ENCODE data around the gene ALDH5A1.

The ALDH5A1 gene

DNA sequence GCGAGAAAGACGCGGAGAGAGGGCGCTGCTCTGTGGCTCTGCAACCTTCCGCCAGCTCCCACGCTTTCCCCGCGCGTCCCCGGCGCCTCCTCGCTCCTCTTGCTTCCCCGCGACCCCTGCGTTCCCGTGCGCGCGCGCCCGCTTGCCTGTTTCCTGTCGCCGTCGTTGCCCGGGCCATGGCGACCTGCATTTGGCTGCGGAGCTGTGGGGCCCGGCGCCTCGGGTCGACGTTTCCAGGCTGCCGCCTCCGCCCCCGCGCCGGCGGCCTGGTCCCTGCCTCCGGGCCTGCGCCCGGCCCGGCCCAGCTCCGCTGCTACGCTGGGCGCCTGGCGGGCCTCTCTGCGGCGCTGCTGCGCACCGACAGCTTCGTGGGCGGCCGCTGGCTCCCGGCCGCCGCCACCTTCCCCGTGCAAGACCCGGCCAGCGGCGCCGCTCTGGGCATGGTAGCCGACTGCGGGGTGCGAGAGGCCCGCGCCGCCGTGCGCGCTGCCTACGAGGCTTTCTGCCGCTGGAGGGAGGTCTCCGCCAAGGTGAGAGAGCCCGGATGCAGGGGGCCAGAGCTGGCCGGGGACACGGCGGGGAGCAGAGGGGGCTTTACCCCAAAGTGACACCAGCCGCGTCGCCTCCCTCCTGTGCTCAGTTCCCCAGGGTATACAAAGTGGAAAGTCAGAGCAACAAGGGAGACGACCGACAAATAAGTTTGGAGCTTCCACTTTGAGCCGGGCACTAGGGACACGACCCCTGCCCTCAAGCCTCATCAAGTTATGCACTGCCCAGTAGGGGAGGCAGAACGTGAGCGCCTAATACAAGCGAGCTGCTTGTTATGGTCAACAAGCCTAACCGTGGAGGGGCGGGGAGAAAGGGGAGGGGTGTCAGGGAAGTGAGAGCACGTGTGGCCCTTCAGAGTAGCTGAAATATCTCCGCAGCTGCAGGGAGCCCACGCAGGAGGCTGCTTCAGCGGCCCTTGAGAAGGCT lies at the start of gene ALDH5A1:
Gene ALDH5A1, plus strand, starts transcription at position 149 of the 975 bp plus-strand sequence. Its CDS starts 28 bp downstream, at position 177.
- peak; percentile 85 for DNase-seq

DNA sequence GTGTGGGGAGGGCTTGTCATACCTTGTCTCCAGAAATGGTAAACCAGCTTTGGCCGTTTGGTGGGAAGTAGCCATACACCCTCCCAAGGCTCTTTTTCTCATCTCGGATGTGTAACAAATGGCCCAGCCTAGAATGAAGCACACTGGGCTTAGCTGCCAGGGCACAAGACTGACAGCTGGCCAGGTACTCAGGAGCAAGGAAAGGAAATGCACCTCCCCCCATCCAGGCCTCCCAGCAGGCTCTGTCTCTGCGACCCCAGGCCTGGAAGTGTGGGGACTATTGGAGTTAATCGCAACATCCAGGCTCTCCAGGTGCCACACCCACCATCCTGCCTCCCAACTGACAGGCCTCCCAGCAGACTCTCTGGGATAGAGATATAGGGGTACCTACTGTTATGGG lies 49.1 kb upstream of the ALDH5A1 start:
- no peak for DNase-seq

DNA sequence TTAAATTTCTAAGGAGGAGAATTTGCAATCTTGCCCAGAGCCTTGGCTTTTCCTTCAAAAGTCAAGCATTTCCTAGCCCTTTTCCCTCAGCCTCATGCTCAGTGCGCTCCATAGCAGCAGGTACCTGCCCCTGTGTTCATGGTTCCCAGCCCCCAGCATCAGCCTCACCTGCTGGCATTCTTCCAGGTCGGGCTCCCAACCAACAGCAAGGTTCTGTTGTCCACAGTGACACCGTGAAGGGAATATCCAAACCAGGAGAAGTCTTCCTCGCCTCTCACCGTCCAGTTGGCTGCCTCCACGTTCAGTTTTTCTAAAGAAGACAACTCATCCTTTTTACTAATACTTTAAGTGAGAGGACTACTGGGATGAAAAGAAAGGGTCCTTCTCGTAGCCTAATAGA lies 48.1 kb upstream of the ALDH5A1 start:
- no peak for DNase-seq

DNA sequence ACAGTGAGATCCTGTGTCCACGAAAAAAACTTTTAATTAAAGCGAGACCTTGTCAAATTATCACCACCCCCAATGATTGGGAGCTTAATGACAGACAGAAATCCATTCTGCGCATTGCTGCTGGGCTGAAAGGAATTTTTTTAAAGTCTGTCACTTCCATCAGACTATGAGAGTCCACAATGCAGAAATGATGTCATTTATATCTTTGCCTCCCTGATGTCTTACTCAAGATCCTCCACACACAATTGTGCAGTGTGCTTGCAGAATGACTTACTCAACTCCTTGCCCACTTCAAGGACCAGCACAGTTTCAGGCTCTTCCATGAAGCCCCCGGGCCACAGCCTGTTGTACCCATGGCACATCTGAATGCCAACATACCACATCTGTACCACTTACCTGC lies 46.4 kb upstream of the ALDH5A1 start:
- no peak for DNase-seq

DNA sequence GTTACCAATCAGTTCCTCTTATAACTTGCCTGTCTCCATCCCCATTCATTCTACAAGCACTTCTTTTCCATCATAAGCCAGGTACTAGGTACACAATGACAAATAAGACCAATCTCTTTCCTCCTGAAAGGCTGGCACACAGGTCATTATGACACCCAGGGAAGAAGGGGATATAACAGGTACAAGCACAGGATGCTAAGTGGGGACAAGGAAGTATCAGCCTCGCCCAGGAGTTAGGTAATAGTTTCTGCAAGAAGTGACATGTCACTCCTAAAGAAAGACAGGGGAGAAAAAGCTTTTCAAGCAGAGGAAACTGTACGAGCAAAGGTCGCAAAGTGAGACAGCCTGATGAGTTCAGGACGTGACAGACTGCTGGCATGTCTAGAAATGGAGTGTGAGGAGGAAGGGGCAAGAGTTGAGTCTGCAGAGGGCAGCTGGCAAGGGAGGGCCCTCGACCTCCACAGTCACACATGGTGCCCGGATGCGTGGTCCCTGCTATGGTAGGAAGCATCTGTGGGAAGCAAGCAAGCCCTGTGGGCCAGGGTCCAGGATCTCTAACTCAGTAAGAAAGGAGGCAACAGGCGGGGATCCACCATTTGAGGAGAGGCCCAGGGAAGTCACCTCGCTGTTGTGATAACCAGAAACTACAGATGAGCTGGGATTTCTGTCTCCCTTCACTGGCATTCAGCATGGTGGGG lies 45.8 kb upstream of the ALDH5A1 start:
- no peak for DNase-seq

DNA sequence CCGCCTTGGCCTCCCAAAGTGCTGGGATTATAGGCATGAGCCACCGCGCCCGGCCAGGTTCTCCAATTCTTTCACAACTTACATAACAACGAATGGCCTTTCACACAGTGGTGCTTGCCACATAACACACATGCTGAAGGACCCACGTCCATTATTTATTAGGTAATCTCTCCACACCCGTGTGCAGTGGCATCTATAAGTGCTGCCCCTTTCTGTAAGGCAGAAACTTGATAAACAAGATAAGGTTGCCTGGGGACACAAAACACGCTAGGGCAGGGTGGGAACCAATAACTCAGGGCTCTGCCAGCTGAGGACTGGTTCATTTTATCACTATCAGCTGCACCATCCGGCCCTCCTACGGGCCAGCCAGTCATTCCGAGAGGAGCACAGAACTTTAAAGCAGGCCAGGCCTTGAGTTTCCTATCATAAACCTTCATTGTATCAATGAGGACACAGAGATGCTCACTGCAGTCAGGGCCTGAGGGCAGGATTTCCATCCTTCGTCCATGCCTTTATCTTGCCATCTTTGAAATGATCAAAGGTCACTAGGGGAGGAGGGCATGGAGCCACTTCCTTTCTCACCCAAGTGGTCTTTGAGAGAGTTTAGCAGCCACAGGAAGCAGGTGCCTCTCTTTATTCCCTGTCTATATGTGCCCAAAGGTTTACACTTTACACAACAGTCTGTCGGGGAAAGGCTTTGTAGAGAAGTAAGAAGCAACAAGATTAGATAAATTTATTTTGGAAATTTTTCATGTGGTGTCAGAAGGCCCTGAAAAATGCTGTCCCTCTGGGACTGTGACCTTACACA lies 43.0 kb upstream of the ALDH5A1 start:
- DNase-seq = no peak

DNA sequence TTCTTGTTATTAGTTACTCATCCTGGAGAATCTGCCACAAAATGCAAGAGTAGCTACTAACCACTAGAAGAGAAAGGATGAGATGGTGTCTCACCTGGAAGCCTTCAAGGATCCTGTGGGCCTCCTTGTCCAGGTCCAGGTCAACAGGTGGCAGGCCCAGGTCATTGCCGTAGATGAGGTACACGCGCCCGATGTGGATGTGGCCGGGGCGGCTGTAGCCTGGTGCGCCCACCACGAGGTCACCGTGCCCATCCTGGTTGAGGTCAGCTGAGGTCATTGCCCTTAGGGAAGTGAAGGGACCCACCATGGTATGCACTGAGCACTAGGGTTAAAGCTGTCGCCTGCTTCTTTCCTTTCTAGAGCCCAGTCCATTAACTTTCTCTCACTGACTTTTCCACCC lies 40.8 kb upstream of the ALDH5A1 start:
- DNase-seq = no peak

DNA sequence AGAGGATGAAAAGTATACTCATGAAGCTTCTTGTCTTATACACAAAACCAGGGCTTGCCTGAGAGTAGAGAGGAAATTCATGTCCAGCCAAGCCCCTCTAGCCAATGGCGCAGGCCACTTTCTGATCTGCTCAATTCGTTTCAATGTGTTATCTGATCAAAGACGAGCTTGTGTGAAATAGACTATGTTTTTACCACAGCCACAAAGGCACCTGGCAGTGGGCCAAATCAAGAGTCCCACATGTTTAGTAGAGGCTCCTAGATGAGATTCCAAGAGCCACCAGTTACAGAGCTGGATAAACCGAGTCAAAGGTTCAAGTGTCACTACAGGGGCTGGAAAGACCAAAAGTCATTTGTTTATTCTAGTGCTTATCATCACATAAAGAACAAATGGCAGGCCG lies 40.3 kb upstream of the ALDH5A1 start:
- DNase-seq = no peak

DNA sequence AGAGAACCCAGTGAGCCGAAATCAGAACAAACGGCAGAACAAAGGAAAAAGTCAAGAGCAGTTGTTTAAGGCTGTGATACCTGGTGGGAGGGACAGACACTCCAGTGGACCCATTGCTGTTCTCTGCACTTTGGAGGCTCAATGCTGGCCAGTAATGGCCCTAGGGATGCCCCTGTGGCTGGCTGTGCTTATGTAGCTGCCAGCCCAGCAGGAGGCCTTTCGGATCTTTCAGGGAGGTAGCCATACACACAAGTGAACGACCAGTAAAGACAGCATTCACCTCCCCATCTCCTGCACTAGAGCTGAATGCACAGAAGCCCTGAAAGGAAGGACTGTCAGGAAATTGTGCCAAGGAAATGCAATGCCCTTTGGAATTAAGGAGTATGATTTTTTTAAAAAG lies 39.7 kb upstream of the ALDH5A1 start:
- no peak for DNase-seq

DNA sequence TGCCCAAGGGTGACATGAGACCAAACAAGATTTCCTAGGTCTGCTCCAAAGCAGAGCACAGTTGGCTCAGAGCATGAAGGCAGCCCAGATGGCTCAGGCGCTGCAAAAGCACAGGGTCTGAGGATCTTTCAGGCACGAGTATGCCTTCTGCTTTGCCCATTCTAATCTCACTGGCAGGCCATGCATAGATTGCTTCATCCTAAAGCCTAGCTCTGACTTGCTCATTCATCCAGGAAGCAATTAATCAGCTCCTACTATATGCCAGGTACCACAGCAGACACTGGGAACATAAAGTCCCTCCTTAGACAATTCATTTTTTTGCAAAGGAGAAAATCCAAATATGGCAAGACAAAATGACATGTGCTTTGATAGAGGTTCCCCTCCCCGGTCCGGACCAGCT lies 36.6 kb upstream of the ALDH5A1 start:
- DNase-seq = no peak

DNA sequence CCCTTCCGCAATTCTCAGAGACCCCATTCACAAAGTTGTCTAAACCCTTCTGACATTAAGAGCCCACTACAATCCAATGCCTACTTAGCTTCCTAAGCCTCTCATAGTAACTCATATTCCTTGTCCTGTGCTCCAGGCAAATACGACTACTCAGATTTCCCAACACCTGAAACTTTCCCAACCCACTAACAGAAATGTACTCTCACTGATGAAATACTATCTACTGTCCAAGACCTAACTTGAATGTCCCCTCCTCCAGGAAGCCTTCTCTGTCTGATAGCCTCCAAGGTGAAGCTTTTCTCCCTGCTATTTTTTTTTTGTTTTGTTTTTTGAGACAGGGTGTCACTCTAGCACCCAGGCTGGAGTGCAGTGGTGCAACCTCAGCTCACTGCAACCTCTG lies 35.8 kb upstream of the ALDH5A1 start:
- DNase-seq = no peak

DNA sequence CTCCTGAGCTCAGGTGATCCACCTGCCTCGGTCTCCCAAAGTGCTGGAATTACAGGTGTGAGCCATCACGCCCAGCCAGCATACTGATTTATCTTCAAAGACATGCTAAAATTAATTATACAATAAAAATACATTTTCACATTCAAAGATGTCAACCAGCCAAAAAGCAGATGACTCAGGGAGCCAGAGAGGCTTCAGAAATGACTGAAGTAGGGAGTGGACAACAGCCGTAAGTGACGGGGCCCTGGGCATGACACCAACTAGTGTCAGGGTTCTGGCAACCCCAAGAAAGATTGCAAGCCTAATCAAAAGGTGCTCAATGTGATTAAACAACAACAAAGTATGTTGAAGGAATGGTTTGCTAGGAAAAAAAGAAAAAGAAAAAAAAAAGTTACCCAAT lies 33.8 kb upstream of the ALDH5A1 start:
- no peak for DNase-seq

DNA sequence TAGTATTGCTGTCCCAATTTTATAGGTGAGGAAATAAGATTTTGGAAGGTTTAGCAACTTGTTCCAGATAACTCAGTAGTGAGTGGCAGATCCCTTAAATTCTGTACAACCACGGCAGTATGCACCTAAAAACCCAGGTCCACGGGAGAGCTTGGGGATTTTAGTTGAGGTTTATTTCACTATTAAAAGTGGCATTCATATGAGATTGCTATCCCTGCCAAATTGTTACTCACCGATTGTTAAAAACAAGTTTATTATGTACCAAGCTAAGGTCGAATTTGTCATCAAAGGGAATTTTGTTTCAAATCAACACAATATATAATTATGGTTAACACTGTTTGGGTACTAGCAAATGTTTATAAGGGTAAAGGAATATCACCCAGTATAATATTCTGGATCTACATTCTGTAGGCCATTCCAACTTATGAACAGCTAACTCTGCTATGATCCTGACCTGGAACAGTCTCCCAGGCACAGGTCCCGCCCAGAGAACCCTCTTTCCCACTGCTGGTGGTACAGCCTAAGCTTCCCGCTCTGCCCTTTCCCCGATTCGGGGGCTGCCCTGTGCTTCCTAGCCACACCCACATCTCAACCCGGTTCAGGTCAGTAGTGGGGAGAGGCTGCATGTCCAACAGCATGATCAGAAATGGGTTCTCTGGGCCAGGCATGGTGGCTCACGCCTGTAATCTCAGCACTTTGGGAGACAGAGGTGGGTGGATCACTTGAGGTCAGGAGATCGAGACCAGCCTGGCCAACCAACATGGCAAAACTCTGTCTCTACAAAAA lies 30.3 kb upstream of the ALDH5A1 start:
- no peak for DNase-seq

DNA sequence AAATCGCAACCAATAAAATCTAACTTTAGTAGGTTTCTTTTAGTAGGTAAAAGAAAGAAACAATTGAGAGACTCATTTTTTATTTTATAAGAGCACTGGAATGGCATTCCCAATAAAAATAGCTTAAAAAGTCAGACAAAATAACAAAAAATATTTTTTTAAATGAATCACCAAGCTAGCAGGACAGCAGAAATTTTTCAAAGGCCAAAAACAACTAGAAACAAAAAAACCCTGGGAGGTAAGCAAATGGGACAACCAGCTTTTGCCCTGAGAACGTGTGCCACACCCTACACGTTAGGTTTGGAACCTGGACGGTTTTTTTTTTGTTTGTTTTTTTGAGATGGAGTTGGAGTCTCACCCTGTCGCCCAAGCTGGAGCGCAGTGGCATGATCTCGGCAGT lies 25.0 kb upstream of the ALDH5A1 start:
- DNase-seq = no peak

DNA sequence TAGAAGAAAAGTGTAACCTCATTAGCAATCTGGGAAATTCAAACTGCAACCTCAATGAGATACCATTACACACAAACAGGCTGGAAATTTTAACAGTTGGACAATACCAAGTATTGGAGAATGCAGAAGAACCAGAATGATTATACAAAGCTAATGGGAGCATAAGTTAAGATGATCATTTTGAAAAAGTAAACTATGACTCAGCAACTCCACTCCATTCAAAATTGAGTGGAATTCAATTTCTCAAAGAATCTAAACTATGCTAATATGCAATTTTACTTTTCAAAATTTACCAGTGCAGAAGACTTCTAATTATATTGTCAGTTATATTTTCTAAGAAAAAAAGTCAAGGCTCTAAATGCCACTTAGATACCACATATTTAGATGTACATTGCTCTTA lies 22.6 kb upstream of the ALDH5A1 start:
- DNase-seq = no peak

DNA sequence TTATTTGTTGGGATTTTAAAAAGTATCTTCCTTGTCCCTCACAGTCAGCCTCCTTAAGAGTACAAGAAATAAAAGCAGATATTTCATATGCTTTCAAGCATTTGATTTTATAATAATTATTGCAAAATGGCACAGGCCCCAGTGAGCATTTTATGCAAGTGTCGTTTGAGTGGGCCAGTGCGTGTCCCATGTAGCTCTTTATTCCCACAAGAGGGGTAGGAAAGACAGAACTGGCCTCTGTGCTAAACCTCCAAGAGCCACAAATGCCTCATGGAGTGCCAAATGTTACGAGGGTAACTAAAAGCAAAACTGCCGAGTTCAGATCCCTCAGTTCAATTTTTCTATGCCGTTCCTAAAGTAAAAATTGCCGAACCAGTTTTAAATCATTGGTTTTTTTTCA lies 18.1 kb upstream of the ALDH5A1 start:
- no peak for DNase-seq

DNA sequence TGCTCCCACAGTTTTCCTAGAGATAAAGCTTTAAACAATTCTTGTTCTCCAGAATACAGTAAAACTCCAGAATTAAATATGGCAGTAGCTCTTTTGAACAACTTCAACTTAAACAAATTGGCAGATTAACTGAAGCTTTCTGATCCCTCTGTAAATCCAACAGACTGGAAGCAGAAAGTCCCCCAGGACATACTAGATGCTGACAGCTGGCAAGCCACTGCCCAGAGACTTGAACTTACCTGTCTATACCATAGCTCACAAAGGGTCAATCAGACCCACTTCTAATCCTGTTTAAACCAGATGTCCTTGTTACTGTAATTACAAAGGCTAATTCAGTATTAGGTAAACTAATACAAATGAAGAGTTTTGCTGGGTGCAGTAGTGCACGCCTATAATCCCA lies 17.7 kb upstream of the ALDH5A1 start:
- no peak for DNase-seq

DNA sequence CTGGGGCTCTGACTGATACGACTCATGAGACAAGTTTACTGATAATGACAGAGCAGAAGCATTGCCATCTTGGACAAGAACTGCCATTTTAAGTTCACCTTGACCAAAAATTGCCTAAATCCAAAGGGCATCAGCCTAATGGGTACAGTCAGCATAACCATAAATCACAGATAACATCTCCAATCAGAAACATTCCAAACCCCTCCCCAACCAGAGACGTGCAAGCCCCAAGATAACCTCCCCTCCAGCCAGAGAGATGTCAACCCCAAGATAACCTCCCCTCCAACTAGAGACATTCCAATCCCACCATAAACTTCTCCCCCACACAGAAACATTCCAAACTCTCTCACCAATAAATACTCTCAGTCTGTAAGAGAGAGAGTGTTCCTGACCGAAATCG lies 15.9 kb upstream of the ALDH5A1 start:
- no peak for DNase-seq

DNA sequence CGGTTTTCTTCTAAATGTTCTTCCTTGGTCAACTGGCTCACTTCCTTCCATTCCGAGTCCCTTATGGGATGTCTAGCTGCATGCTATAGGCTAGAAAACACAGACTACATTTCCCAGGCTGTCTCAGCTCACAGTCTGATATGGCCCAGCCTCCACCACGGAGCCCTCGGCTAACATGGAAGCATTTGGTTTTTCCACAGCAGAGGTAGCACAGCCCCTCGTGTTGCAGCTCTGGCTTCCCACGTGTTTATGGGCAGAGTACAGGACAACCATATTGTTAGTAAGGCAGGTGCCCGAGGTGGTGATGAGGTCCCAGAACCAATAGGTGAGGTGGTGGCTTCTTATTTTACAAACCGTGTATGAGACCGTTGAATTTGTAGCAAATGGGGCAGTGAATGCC lies 14.1 kb upstream of the ALDH5A1 start:
- DNase-seq = no peak

DNA sequence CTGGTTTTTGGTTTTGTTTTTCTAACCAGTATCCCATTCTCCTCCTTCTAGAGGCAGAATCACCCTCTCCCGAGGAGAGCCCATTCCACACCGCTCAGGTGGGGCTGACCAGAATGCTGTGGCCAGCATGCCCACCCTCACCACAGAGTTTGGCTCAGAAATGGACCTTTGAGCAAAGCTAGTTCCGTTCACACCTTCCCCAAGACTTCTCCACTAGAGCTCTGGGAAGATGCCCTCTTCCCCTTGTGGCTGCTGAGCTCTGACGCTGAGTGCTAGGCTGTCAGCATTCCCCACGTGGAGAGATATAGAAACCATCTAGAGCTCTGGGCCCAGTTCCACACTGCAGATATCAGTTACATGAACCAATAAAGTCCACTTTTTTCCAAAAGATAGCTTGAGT lies 13.3 kb upstream of the ALDH5A1 start:
- no peak for DNase-seq

DNA sequence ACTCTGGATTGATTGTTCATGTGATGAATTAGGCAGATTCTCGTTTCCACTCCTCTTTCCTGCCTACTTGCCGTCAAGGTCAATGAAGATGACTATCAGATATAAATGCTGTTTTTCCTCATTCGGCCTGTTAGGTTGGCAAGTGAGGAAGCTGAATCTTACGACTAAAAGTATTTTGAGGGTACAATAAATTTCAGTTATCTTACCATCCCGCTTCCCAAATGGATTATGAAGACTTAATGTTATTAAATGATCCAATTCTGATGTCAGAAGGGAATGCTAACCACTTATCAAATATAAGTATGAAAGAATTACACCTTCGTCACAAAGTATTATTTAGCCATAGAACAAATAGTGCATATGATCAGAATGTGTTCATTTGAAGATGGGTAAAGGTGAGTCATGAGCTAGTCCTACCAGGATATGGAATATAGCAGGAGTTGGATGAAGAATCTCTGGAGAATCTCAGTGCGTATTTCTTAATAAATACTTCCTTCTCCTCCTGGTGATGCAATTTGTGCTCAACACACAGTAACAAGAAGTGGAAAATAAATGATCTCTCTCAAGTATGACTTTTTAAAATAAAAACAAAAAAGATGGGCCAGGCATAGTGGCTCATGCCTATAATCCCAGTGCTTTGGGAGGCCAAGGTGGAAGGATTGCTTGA lies 10.0 kb upstream of the ALDH5A1 start:
- DNase-seq = no peak

DNA sequence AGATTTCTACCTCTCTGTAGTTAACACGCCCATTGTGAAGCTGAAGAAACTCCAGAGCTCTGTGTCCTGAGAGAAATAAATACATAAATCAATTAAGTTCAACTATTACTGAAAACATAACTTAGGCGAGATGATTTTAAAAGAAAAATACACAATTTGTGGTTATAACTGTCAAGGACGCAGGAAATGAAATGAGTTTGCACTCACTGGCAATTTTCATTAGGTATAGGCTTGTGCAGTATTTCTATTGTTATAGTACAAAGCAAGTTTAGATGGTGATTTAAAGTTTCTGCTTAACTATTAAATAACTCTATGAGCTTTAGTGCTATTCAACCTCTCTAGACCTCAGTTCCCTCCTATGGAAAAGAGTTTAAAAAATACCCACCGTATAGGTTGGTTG lies 8.7 kb upstream of the ALDH5A1 start:
- no peak for DNase-seq
